Smooth muscle cell of the coronary artery (primary cell): ENCODE results near the gene UMOD. TPM values are rescaled to one million over a fixed set of nuclear protein-coding genes. Genes with fewer than 3 reads are reported as not detected.

ENCODE experiments used
- total RNA-seq: library from RNA; depleted of rRNA; stranded (reverse); fragments of >200 nt; gene quantifications from 2 replicates; pipeline ENCODE4 v1.2.3, GENCODE V29; 2014; ENCODE audit warnings: low replicate concordance

UMOD gene
- not detected in 2 replicates for total RNA-seq

DNA sequence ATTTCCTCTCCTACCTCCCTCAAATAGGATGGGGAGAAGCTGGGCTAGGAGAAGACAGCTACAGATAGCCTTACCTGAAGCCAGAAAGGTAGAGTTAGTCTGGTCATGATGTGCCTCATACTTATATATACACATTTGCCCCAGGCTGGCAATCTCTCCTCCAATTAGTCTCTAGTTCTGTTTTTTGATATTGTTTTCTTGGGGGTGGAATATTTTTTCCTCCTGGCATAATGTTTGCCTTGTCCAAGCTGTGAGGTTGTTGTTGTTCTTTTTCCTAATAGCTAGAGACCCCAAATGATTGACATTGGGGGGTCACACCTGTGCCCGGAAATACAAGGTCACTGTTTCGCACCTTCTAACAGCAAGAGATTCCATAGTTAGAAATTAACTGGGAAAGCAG is at the start of gene UMOD:
TSS of gene UMOD (minus strand) at position 101 of the 400 bp plus-strand sequence. CDS start 1,978 bp downstream, outside the sequence.

GRCh38 chr16:20327444-20328041 is 25.0 kb downstream of the UMOD start, which contains the start of gene GP2:
TSS of gene GP2 (minus strand) at chr16:20327513. CDS start at chr16:20326431, 1,082 bp downstream.

Other genes starting within 250 kb of the UMOD start
- not detected in 2 replicates for gene GP2, start 25.2 kb downstream of the UMOD start, total RNA-seq
- not detected in 2 replicates for gene PDILT, start 52.0 kb upstream of the UMOD start, total RNA-seq
- not detected in 2 replicates for gene ACSM5, start 56.8 kb upstream of the UMOD start, total RNA-seq
- not detected in 2 replicates for gene ACSM2A, start 98.8 kb upstream of the UMOD start, total RNA-seq
- not detected in 2 replicates for gene ACSM2B, start 223.7 kb upstream of the UMOD start, total RNA-seq